ENCODE data around the gene DLG4.

The DLG4 gene

DNA sequence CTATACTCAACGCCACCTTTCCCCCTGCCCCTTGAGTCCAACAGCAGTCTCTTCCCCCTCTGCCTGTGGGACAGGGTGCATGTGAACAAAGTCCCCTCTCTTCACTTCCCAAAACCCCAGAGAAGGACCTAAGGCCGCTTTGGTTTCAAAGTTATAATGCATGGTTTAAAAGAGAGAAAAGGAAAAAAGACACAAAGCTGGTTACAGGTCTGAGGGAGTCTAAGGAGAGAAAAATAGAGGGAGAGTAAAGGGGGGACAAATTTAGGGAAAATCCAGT is 23.8 kb upstream of the DLG4 start:
- peak overlapping the region; percentile 91 for H3K27ac ChIP-seq (ENCODE audit: extremely low read depth, low read depth, low read length)
- H3K9me3 ChIP-seq (ENCODE audit: control insufficient read depth, insufficient read depth, low read depth, low read length), result no peaks in the 10 kb centered on the region
- no peak for TF ChIP-seq ZNF433 (tag by site-specific recombination; IDR thresholded peaks at IDR 0.05; ENCODE audit: low read depth)
- no peak for TF ChIP-seq ZNF354C (tag by site-specific recombination; IDR thresholded peaks at IDR 0.05; ENCODE audit: borderline replicate concordance, low read depth)
- TF ChIP-seq ZNF623 (tag by site-specific recombination; IDR thresholded peaks at IDR 0.05), result no peak
- ChIA-PET CTCF (interaction anchor here (1.3 to 5.2 kb wide), 3 partner anchors 11 to 53 kb away, joined by 3 to 33 read pairs (median 14); partner anchors contain the start of genes ACADVL and DLG4), POLR2A (interaction anchor here (0.6 to 14.2 kb wide), 13 partner anchors 8 to 443 kb away, joined by 3 to 284 read pairs (median 7); partner anchors contain the start of genes ACADVL, CTDNEP1, DLG4 and DVL2)
- peaks cover 6% of the 10 kb centered on the region for H3K4me1 ChIP-seq (ENCODE audit: control insufficient read depth, insufficient read depth, low read length)
- H3K4me3 ChIP-seq (ENCODE audit: low read depth, low read length), result peak overlapping the region; percentile 82
- peaks cover 27 to 53% of the 10 kb centered on the region in 2 experiments for H3K36me3 ChIP-seq (ENCODE audit: control insufficient read depth in 2 of 2, insufficient read depth in 1 of 2, low read length in 2 of 2)

- peak overlapping the region; percentile 82 for H3K4me3 ChIP-seq (ENCODE audit: low read depth, low read length)
- CTCF ChIA-PET, result interaction anchor here (0.7 to 5.2 kb wide), 6 partner anchors 11 to 522 kb away, joined by 3 to 33 read pairs (median 5); partner anchors contain the start of genes ACADVL and DLG4
- POLR2A ChIA-PET, result interaction anchor here (0.6 to 14.2 kb wide), 16 partner anchors 9 to 444 kb away, joined by 3 to 284 read pairs (median 6); partner anchors contain the start of genes ACADVL, CTDNEP1, DLG4 and DVL2
- peak overlapping the region; percentile 91 for H3K27ac ChIP-seq (ENCODE audit: extremely low read depth, low read depth, low read length)
- peaks cover 6% of the 10 kb centered on the region for H3K4me1 ChIP-seq (ENCODE audit: control insufficient read depth, insufficient read depth, low read length)
- H3K36me3 ChIP-seq (ENCODE audit: control insufficient read depth in 2 of 2, insufficient read depth in 1 of 2, low read length in 2 of 2), result peaks cover 26 to 53% of the 10 kb centered on the region in 2 experiments
- no peaks in the 10 kb centered on the region for H3K9me3 ChIP-seq (ENCODE audit: control insufficient read depth, insufficient read depth, low read depth, low read length)
- TF ChIP-seq ZNF138 (tag by site-specific recombination; IDR thresholded peaks at IDR 0.05; ENCODE audit: borderline replicate concordance), result no peak
- peak; percentile 74 for TF ChIP-seq ZNF366 (tag by site-specific recombination; conservative IDR thresholded peaks at IDR 0.05)
- no peak for TF ChIP-seq ZNF248 (tag by site-specific recombination; IDR thresholded peaks at IDR 0.05)
- TF ChIP-seq REPIN1 (tag by site-specific recombination; IDR thresholded peaks at IDR 0.05; ENCODE audit: low read depth), result peak; percentile 95
- TF ChIP-seq ZNF585B (tag by site-specific recombination; IDR thresholded peaks at IDR 0.05), result no peak
- TF ChIP-seq, protein P1, sequence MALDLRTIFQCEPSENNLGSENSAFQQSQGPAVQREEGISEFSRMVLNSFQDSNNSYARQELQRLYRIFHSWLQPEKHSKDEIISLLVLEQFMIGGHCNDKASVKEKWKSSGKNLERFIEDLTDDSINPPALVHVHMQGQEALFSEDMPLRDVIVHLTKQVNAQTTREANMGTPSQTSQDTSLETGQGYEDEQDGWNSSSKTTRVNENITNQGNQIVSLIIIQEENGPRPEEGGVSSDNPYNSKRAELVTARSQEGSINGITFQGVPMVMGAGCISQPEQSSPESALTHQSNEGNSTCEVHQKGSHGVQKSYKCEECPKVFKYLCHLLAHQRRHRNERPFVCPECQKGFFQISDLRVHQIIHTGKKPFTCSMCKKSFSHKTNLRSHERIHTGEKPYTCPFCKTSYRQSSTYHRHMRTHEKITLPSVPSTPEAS (tag by site-specific recombination; IDR thresholded peaks at IDR 0.05), result peak; percentile 60
- peak; percentile 98 for TF ChIP-seq ZEB2 (tag by site-specific recombination; IDR thresholded peaks at IDR 0.05)
- peak; percentile 73; the same call in 1 of the 2 replicates for TF ChIP-seq ZNF280D (tag by site-specific recombination; IDR thresholded peaks at IDR 0.05)
- TF ChIP-seq, protein P2, sequence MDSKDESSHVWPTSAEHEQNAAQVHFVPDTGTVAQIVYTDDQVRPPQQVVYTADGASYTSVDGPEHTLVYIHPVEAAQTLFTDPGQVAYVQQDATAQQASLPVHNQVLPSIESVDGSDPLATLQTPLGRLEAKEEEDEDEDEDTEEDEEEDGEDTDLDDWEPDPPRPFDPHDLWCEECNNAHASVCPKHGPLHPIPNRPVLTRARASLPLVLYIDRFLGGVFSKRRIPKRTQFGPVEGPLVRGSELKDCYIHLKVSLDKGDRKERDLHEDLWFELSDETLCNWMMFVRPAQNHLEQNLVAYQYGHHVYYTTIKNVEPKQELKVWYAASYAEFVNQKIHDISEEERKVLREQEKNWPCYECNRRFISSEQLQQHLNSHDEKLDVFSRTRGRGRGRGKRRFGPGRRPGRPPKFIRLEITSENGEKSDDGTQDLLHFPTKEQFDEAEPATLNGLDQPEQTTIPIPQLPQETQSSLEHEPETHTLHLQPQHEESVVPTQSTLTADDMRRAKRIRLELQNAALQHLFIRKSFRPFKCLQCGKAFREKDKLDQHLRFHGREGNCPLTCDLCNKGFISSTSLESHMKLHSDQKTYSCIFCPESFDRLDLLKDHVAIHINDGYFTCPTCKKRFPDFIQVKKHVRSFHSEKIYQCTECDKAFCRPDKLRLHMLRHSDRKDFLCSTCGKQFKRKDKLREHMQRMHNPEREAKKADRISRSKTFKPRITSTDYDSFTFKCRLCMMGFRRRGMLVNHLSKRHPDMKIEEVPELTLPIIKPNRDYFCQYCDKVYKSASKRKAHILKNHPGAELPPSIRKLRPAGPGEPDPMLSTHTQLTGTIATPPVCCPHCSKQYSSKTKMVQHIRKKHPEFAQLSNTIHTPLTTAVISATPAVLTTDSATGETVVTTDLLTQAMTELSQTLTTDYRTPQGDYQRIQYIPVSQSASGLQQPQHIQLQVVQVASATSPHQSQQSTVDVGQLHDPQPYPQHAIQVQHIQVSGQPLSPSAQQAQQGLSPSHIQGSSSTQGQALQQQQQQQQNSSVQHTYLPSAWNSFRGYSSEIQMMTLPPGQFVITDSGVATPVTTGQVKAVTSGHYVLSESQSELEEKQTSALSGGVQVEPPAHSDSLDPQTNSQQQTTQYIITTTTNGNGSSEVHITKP (tag by site-specific recombination; IDR thresholded peaks at IDR 0.05), result peak; percentile 61; the same call in 1 of the 2 replicates
- peak; percentile 83 for TF ChIP-seq BCL11A (tag by site-specific recombination; IDR thresholded peaks at IDR 0.05; ENCODE audit: low read depth)
- TF ChIP-seq ZFHX2 (tag by site-specific recombination; conservative IDR thresholded peaks at IDR 0.05), result peak; percentile 90
- TF ChIP-seq ZSCAN23 (tag by site-specific recombination; IDR thresholded peaks at IDR 0.05), result peak; percentile 88
- TF ChIP-seq ZNF654 (tag by site-specific recombination; IDR thresholded peaks at IDR 0.05; ENCODE audit: low read depth), result 0 out of 2 replicates have a peak, but pooled peaks have one; percentile 9
- peak; percentile 97 for TF ChIP-seq ZXDB (tag by site-specific recombination; IDR thresholded peaks at IDR 0.05)
- peak; percentile 93 for TF ChIP-seq ZNF146 (tag by site-specific recombination; IDR thresholded peaks at IDR 0.05)
- no peak for TF ChIP-seq ZNF521 (tag by site-specific recombination; IDR thresholded peaks at IDR 0.05)
- TF ChIP-seq ZNF202 (tag by site-specific recombination; IDR thresholded peaks at IDR 0.05; ENCODE audit: borderline replicate concordance), result no peak
- TF ChIP-seq HOXC10 (CRISPR knock-in tag; IDR thresholded peaks at IDR 0.05), result no peak
- TF ChIP-seq ZNF140 (tag by site-specific recombination; IDR thresholded peaks at IDR 0.05), result no peak
- peak; percentile 50; the same call in 1 of the 2 replicates for TF ChIP-seq ZBTB1 (tag by site-specific recombination; IDR thresholded peaks at IDR 0.05)
- TF ChIP-seq ZNF677 (tag by site-specific recombination; IDR thresholded peaks at IDR 0.05), result no peak
- TF ChIP-seq ZSCAN30 (tag by site-specific recombination; IDR thresholded peaks at IDR 0.05), result peak; percentile 54
- TF ChIP-seq ZBTB17 (tag by site-specific recombination; IDR thresholded peaks at IDR 0.05), result peak; percentile 74
- TF ChIP-seq PRDM1 (tag by site-specific recombination; IDR thresholded peaks at IDR 0.05), result 0 out of 2 replicates have a peak, but pooled peaks have one; percentile 24
- peak; percentile 97 for TF ChIP-seq ZNF324 (tag by site-specific recombination; IDR thresholded peaks at IDR 0.05)
These were observed 23.2 kb upstream of the DLG4 start for GRCh38 chr17:7242717-7243452.

All from HEK293 (cell line).